Measurements from ENCODE around the gene LRP1B. TPM values are rescaled to one million over a fixed set of nuclear protein-coding genes. Genes with fewer than 3 reads are reported as not detected.

Gene LRP1B
- total and polyA plus RNA-seq, 2 donors (not counting 1 experiment from before 2014, with no cell fraction given), result not detected

GRCh38 chr2:140274891-140275290, 1855.9 kb downstream of the LRP1B start:
- H3K27me3 ChIP-seq (replicated peaks in 1 of 4; ENCODE audit: control extremely low read depth in 1 of 4, control insufficient read depth in 3 of 4, insufficient read depth in 4 of 4, low read length in 3 of 4), result no peaks in the 10 kb centered on the region
- H3K4me3 ChIP-seq (ENCODE audit: control extremely low read depth in 1 of 5, extremely low read depth in 1 of 5, insufficient read depth in 1 of 5, low read depth in 2 of 5, low read length in 4 of 5), result no peak overlapping the region
- H4K20me1 ChIP-seq (ENCODE audit: control insufficient read depth, insufficient read depth, low read length, poor library complexity, severe bottlenecking), result no peaks in the 10 kb centered on the region
- H3K27ac ChIP-seq (ENCODE audit: low read length in 2 of 2), result no peak overlapping the region
- no peaks in the 10 kb centered on the region for H3K27me3 Mint-ChIP-seq
- no peaks in the 10 kb centered on the region for H3K9me3 ChIP-seq (ENCODE audit: control extremely low read depth in 1 of 3, control insufficient read depth in 2 of 3, insufficient read depth in 1 of 3, low read length in 2 of 3)
- ATAC-seq (ENCODE audit: low read depth), result no peak
- H3K36me3 ChIP-seq (replicated peaks in 1 of 2; ENCODE audit: control extremely low read depth in 1 of 2, control insufficient read depth in 1 of 2, extremely low read depth in 1 of 2, insufficient read depth in 2 of 2, low read length in 1 of 2), result no peaks in the 10 kb centered on the region
- no peaks in the 10 kb centered on the region for H3K79me2 ChIP-seq (ENCODE audit: control insufficient read depth, insufficient read depth, low read length)
- H3K4me2 ChIP-seq (replicated peaks; ENCODE audit: low read depth, low read length, poor library complexity, severe bottlenecking), result no peak overlapping the region
- no peaks in the 10 kb centered on the region for H3K4me1 ChIP-seq (ENCODE audit: control insufficient read depth in 2 of 2, insufficient read depth in 2 of 2, low read length in 2 of 2)
- ChIA-PET POLR2A (no interaction called here), CTCF (no interaction called here)
- no peak overlapping the region for H3K9ac ChIP-seq (ENCODE audit: low read length)
- TF ChIP-seq, protein P1, sequence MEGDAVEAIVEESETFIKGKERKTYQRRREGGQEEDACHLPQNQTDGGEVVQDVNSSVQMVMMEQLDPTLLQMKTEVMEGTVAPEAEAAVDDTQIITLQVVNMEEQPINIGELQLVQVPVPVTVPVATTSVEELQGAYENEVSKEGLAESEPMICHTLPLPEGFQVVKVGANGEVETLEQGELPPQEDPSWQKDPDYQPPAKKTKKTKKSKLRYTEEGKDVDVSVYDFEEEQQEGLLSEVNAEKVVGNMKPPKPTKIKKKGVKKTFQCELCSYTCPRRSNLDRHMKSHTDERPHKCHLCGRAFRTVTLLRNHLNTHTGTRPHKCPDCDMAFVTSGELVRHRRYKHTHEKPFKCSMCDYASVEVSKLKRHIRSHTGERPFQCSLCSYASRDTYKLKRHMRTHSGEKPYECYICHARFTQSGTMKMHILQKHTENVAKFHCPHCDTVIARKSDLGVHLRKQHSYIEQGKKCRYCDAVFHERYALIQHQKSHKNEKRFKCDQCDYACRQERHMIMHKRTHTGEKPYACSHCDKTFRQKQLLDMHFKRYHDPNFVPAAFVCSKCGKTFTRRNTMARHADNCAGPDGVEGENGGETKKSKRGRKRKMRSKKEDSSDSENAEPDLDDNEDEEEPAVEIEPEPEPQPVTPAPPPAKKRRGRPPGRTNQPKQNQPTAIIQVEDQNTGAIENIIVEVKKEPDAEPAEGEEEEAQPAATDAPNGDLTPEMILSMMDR (IDR thresholded peaks at IDR 0.05), result no peak
- TF ChIP-seq EZH2 (IDR thresholded peaks at IDR 0.05; ENCODE audit: borderline replicate concordance, insufficient read depth, low read depth, low read length, poor library complexity, severe bottlenecking), result no peak
- no peak overlapping the region for H2AFZ ChIP-seq (ENCODE audit: insufficient read depth, low read depth, low read length, poor library complexity, severe bottlenecking)
- intact Hi-C loops (cut with micrococcal nuclease), result no loop called here
- DNase-seq, result no peak
- H3K4me3 Mint-ChIP-seq, result no peak overlapping the region
- no peaks in the 10 kb centered on the region for H3K4me1 Mint-ChIP-seq
- no peak overlapping the region for H3K27ac Mint-ChIP-seq
- peaks cover 3% of the 10 kb centered on the region for H3K9me3 Mint-ChIP-seq (ENCODE audit: insufficient read depth)
- WGBS (ENCODE audit: insufficient coverage), result no CpG with 5 or more reads among the region's 5 CpGs

DNA sequence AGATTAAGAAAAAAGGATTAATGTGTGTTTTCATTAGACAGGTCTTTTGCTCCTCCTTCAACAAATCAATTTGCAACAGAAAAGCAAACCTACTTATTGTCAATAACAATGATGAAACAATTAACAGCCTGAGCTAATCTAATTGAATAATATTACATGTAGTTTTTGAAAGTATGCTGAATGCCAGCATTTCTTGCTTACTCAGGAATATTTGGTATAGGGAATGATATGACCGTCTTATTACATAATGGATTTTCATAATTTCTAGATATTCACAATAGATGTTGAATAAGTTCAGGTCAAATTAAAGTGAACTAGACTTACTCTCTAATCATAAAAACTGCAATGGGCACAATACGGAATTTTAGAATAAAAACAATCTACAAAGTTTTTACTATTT, 1856.9 kb downstream of the LRP1B start:
- no peaks in the 10 kb centered on the region for H3K36me3 ChIP-seq (replicated peaks in 1 of 2; ENCODE audit: control extremely low read depth in 1 of 2, control insufficient read depth in 1 of 2, extremely low read depth in 1 of 2, insufficient read depth in 2 of 2, low read length in 1 of 2)
- CTCF ChIA-PET, result no interaction called here
- H2AFZ ChIP-seq (ENCODE audit: insufficient read depth, low read depth, low read length, poor library complexity, severe bottlenecking), result no peak overlapping the region
- no peak overlapping the region for H3K4me2 ChIP-seq (replicated peaks; ENCODE audit: low read depth, low read length, poor library complexity, severe bottlenecking)
- ATAC-seq (ENCODE audit: low read depth) (no peak), DNase-seq (no peak)
- no peaks in the 10 kb centered on the region for H3K9me3 ChIP-seq (ENCODE audit: control extremely low read depth in 1 of 3, control insufficient read depth in 2 of 3, insufficient read depth in 1 of 3, low read length in 2 of 3)
- Mint-ChIP-seq H3K4me1 (no peaks in the 10 kb centered on the region), H3K27me3 (no peaks in the 10 kb centered on the region), H3K27ac (no peak overlapping the region), H3K4me3 (no peak overlapping the region), H3K9me3 (ENCODE audit: insufficient read depth) (peaks cover 3% of the 10 kb centered on the region)
- POLR2A ChIA-PET, result no interaction called here
- H3K79me2 ChIP-seq (ENCODE audit: control insufficient read depth, insufficient read depth, low read length), result no peaks in the 10 kb centered on the region
- TF ChIP-seq, protein P1 (IDR thresholded peaks at IDR 0.05), result no peak
- TF ChIP-seq EZH2 (IDR thresholded peaks at IDR 0.05; ENCODE audit: borderline replicate concordance, insufficient read depth, low read depth, low read length, poor library complexity, severe bottlenecking), result no peak
- no peaks in the 10 kb centered on the region for H4K20me1 ChIP-seq (ENCODE audit: control insufficient read depth, insufficient read depth, low read length, poor library complexity, severe bottlenecking)
- no peak overlapping the region for H3K27ac ChIP-seq (ENCODE audit: low read length in 2 of 2)
- no peak overlapping the region for H3K9ac ChIP-seq (ENCODE audit: low read length)
- H3K27me3 ChIP-seq (replicated peaks in 1 of 4; ENCODE audit: control extremely low read depth in 1 of 4, control insufficient read depth in 3 of 4, insufficient read depth in 4 of 4, low read length in 3 of 4), result no peaks in the 10 kb centered on the region
- H3K4me3 ChIP-seq (ENCODE audit: control extremely low read depth in 1 of 5, extremely low read depth in 1 of 5, insufficient read depth in 1 of 5, low read depth in 2 of 5, low read length in 4 of 5), result no peak overlapping the region
- no peaks in the 10 kb centered on the region for H3K4me1 ChIP-seq (ENCODE audit: control insufficient read depth in 2 of 2, insufficient read depth in 2 of 2, low read length in 2 of 2)
- intact Hi-C loops (cut with micrococcal nuclease), result no loop called here
- no CpG with 5 or more reads among the region's 2 CpGs for WGBS (ENCODE audit: insufficient coverage)
